ENCODE results near the gene MTCL3.

The MTCL3 gene

DNA sequence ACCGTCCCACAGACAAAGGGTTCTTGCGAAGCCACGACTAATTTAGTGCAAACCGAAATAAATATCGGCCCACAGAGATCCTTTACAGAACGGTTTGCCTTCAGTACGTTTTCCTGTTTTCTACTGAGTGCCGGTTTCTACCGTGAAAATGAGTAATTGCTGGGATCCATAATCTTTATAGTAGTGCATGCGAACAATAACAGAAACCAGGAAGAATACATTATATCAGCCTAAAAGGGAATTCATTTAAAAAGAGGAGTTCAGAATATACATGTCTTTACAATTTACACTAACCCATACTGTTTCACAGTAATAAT lies 292 bp upstream of the MTCL3 start:
- Histone ChIP-seq H3K4me2 (ENCODE audit: low read length) (no peak overlapping the region), H3K4me3 (replicated peaks in 1 of 2; ENCODE audit: low read depth in 1 of 2, low read length in 2 of 2) (no peak overlapping the region), H3K27me3 (ENCODE audit: insufficient read depth, low read length) (no peaks in the 10 kb centered on the region), H3K79me2 (ENCODE audit: insufficient read depth, low read length) (no peaks in the 10 kb centered on the region), H3K36me3 (ENCODE audit: control insufficient read depth in 1 of 2, insufficient read depth in 2 of 2, low read length in 2 of 2) (no peaks in the 10 kb centered on the region), H3K4me1 (ENCODE audit: control insufficient read depth in 1 of 2, insufficient read depth in 2 of 2, low read length in 2 of 2) (peaks cover 0 to 4% of the 10 kb centered on the region in 2 experiments; a peak in 1 of 4 replicates), H3K9ac (ENCODE audit: low read length) (no peak overlapping the region), H4K20me1 (ENCODE audit: insufficient read depth) (no peaks in the 10 kb centered on the region), H3K9me3 (ENCODE audit: control insufficient read depth in 1 of 2, insufficient read depth in 1 of 2, low read depth in 1 of 2, low read length in 2 of 2) (no peaks in the 10 kb centered on the region), H3K9me2 (ENCODE audit: insufficient read depth) (no peaks in the 10 kb centered on the region), H3K27ac (ENCODE audit: low read depth, low read length) (no peak overlapping the region), H2AFZ (ENCODE audit: low read depth, low read length, poor library complexity, severe bottlenecking) (no peak overlapping the region)
- TF ChIP-seq SIN3A (IDR thresholded peaks at IDR 0.05; ENCODE audit: low read depth), result no peak
- TF ChIP-seq CEBPB (IDR thresholded peaks at IDR 0.05; ENCODE audit: low read depth), result no peak
- TF ChIP-seq, protein P1, sequence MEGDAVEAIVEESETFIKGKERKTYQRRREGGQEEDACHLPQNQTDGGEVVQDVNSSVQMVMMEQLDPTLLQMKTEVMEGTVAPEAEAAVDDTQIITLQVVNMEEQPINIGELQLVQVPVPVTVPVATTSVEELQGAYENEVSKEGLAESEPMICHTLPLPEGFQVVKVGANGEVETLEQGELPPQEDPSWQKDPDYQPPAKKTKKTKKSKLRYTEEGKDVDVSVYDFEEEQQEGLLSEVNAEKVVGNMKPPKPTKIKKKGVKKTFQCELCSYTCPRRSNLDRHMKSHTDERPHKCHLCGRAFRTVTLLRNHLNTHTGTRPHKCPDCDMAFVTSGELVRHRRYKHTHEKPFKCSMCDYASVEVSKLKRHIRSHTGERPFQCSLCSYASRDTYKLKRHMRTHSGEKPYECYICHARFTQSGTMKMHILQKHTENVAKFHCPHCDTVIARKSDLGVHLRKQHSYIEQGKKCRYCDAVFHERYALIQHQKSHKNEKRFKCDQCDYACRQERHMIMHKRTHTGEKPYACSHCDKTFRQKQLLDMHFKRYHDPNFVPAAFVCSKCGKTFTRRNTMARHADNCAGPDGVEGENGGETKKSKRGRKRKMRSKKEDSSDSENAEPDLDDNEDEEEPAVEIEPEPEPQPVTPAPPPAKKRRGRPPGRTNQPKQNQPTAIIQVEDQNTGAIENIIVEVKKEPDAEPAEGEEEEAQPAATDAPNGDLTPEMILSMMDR (IDR thresholded peaks at IDR 0.05 in 2 of 3, conservative IDR thresholded peaks at IDR 0.05 in 1 of 3; ENCODE audit: borderline replicate concordance in 1 of 3, insufficient read depth in 1 of 3, low read depth in 2 of 3, low read length in 2 of 3), result no peak
- no peak for TF ChIP-seq ELF1 (IDR thresholded peaks at IDR 0.05; ENCODE audit: borderline replicate concordance, low read depth)
- no peak for TF ChIP-seq POLR2AphosphoS5 (IDR thresholded peaks at IDR 0.05; ENCODE audit: low read depth, low read length)
- TF ChIP-seq, protein P2, sequence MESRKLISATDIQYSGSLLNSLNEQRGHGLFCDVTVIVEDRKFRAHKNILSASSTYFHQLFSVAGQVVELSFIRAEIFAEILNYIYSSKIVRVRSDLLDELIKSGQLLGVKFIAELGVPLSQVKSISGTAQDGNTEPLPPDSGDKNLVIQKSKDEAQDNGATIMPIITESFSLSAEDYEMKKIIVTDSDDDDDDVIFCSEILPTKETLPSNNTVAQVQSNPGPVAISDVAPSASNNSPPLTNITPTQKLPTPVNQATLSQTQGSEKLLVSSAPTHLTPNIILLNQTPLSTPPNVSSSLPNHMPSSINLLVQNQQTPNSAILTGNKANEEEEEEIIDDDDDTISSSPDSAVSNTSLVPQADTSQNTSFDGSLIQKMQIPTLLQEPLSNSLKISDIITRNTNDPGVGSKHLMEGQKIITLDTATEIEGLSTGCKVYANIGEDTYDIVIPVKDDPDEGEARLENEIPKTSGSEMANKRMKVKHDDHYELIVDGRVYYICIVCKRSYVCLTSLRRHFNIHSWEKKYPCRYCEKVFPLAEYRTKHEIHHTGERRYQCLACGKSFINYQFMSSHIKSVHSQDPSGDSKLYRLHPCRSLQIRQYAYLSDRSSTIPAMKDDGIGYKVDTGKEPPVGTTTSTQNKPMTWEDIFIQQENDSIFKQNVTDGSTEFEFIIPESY (IDR thresholded peaks at IDR 0.05; ENCODE audit: extremely low read depth, insufficient replicate concordance, low read length), result no peak
- TF ChIP-seq EGR1 (IDR thresholded peaks at IDR 0.05; ENCODE audit: low read depth), result no peak
- TF ChIP-seq EZH2phosphoT487 (IDR thresholded peaks at IDR 0.05; ENCODE audit: borderline replicate concordance), result no peak
- TF ChIP-seq SRF (IDR thresholded peaks at IDR 0.05; ENCODE audit: low read depth), result no peak
- TF ChIP-seq EZH2 (IDR thresholded peaks at IDR 0.05), result no peak
- no peak for TF ChIP-seq TCF7L2 (IDR thresholded peaks at IDR 0.05; ENCODE audit: borderline replicate concordance, extremely low read depth, insufficient read depth, insufficient read length)
- no peak for TF ChIP-seq ZFX (IDR thresholded peaks at IDR 0.05)
- no peak for TF ChIP-seq FOSL1 (IDR thresholded peaks at IDR 0.05; ENCODE audit: low read depth)
- no peak for TF ChIP-seq ZNF274 (IDR thresholded peaks at IDR 0.05; ENCODE audit: low read depth, low read length)
- no TSS peak for BruUV-seq (replicated peaks)
- DNase-seq (ENCODE audit: low read depth, low spot score) (no peak), ATAC-seq (no peak)
- POLR2A ChIA-PET, result no interaction called here
- RAD21 ChIA-PET (ENCODE audit: low non-redundant PET in 1 of 2, low total read pairs in 2 of 2, uncharacterized antibody in 2 of 2, unreplicated experiment in 2 of 2), result no interaction called here
- intact Hi-C loops (cut with micrococcal nuclease), result no loop called here
- CTCF ChIA-PET, result no interaction called here
